ENCODE data around the gene ATP10D.

The ATP10D gene

DNA sequence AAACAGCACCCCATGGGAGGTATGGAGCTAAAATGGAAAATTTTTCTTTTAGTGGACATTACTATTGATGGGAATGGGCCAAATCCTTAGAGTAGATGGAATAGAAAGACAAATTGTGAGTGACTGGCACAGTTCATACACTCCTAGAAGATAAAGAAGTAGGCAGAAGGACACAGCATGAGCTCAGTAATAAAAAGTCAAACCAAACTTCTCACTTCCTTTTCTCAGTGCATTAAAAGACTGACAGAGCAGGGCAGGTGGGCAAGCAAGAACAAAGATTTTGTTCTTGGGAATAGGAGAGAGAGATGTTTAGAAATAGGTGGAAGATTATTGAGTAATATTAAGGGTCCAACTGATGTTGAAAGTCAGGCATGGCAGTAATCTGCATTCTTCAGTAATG lies 132.5 kb downstream of the ATP10D start:
- no peak for DNase-seq (ENCODE audit: low read depth, low spot score)
- H3K36me3 ChIP-seq (ENCODE audit: insufficient read depth, insufficient read length, low read length) = no peaks in the 10 kb centered on the region
- no peak overlapping the region for H3K4me3 ChIP-seq (ENCODE audit: insufficient read length, low read depth)
- no peaks in the 10 kb centered on the region for H3K9me3 ChIP-seq (ENCODE audit: insufficient read depth, low read length)
- H3K27me3 ChIP-seq (ENCODE audit: insufficient read depth, insufficient read length) = no peaks in the 10 kb centered on the region
- H3K4me1 ChIP-seq (ENCODE audit: insufficient read depth, insufficient read length) = no peaks in the 10 kb centered on the region
- TF ChIP-seq SUZ12 (IDR thresholded peaks at IDR 0.05; ENCODE audit: extremely low read depth, insufficient read depth, insufficient read length) (no peak), YY1 (IDR thresholded peaks at IDR 0.05; ENCODE audit: insufficient read depth, insufficient read length) (no peak), ZNF274 (IDR thresholded peaks at IDR 0.05; ENCODE audit: low read depth, low read length) (no peak)
- H3K9ac ChIP-seq (ENCODE audit: insufficient read length, low read depth) = no peak overlapping the region

DNA sequence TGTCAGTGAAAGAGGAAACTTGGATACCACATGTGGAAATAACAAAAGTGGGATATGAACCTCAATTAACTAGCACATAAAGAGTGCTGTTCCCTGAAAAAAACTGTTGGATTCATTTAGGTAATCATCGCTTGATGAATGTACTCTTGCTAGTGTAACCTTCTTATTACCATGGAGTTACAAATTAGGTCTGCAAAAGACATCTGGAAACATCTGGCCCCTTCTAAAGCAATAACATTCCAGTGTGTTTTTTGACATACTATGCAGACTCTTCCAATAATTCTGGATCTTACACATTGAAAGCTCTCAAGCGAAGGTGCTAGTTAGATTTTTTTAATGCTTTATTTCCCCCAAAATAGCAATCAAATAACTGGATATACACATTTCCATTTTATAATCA lies 134.6 kb downstream of the ATP10D start:
- H3K4me1 ChIP-seq (ENCODE audit: insufficient read depth, insufficient read length) = no peaks in the 10 kb centered on the region
- DNase-seq (ENCODE audit: low read depth, low spot score) = no peak
- H3K4me3 ChIP-seq (ENCODE audit: insufficient read length, low read depth) = no peak overlapping the region
- H3K36me3 ChIP-seq (ENCODE audit: insufficient read depth, insufficient read length, low read length) = no peaks in the 10 kb centered on the region
- no peak overlapping the region for H3K9ac ChIP-seq (ENCODE audit: insufficient read length, low read depth)
- TF ChIP-seq YY1 (IDR thresholded peaks at IDR 0.05; ENCODE audit: insufficient read depth, insufficient read length) (no peak), SUZ12 (IDR thresholded peaks at IDR 0.05; ENCODE audit: extremely low read depth, insufficient read depth, insufficient read length) (no peak), ZNF274 (IDR thresholded peaks at IDR 0.05; ENCODE audit: low read depth, low read length) (no peak)
- no peaks in the 10 kb centered on the region for H3K27me3 ChIP-seq (ENCODE audit: insufficient read depth, insufficient read length)
- no peaks in the 10 kb centered on the region for H3K9me3 ChIP-seq (ENCODE audit: insufficient read depth, low read length)

- H3K9me3 ChIP-seq (ENCODE audit: insufficient read depth, low read length) = no peaks in the 10 kb centered on the region
- H3K9ac ChIP-seq (ENCODE audit: insufficient read length, low read depth) = no peak overlapping the region
- no peak overlapping the region for H3K4me3 ChIP-seq (ENCODE audit: insufficient read length, low read depth)
- DNase-seq (ENCODE audit: low read depth, low spot score) = no peak
- H3K27me3 ChIP-seq (ENCODE audit: insufficient read depth, insufficient read length) = no peaks in the 10 kb centered on the region
- no peaks in the 10 kb centered on the region for H3K36me3 ChIP-seq (ENCODE audit: insufficient read depth, insufficient read length, low read length)
- TF ChIP-seq YY1 (IDR thresholded peaks at IDR 0.05; ENCODE audit: insufficient read depth, insufficient read length) = no peak
- no peak for TF ChIP-seq SUZ12 (IDR thresholded peaks at IDR 0.05; ENCODE audit: extremely low read depth, insufficient read depth, insufficient read length)
- TF ChIP-seq ZNF274 (IDR thresholded peaks at IDR 0.05; ENCODE audit: low read depth, low read length) = no peak
- H3K4me1 ChIP-seq (ENCODE audit: insufficient read depth, insufficient read length) = no peaks in the 10 kb centered on the region
Observed at GRCh38 chr4:47621181-47621580, 136.1 kb downstream of the ATP10D start.

GRCh38 chr4:47624031-47624441 lies 139.0 kb downstream of the ATP10D start:
- Histone ChIP-seq H3K9me3 (ENCODE audit: insufficient read depth, low read length) (no peaks in the 10 kb centered on the region), H3K36me3 (ENCODE audit: insufficient read depth, insufficient read length, low read length) (no peaks in the 10 kb centered on the region), H3K9ac (ENCODE audit: insufficient read length, low read depth) (no peak overlapping the region), H3K4me1 (ENCODE audit: insufficient read depth, insufficient read length) (no peaks in the 10 kb centered on the region), H3K27me3 (ENCODE audit: insufficient read depth, insufficient read length) (no peaks in the 10 kb centered on the region), H3K4me3 (ENCODE audit: insufficient read length, low read depth) (no peak overlapping the region)
- no peak for TF ChIP-seq YY1 (IDR thresholded peaks at IDR 0.05; ENCODE audit: insufficient read depth, insufficient read length)
- TF ChIP-seq ZNF274 (IDR thresholded peaks at IDR 0.05; ENCODE audit: low read depth, low read length) = no peak
- TF ChIP-seq SUZ12 (IDR thresholded peaks at IDR 0.05; ENCODE audit: extremely low read depth, insufficient read depth, insufficient read length) = no peak
- DNase-seq (ENCODE audit: low read depth, low spot score) = no peak

GRCh38 chr4:47631161-47631560 lies 146.1 kb downstream of the ATP10D start:
- Histone ChIP-seq H3K36me3 (ENCODE audit: insufficient read depth, insufficient read length, low read length) (no peaks in the 10 kb centered on the region), H3K9me3 (ENCODE audit: insufficient read depth, low read length) (no peaks in the 10 kb centered on the region), H3K9ac (ENCODE audit: insufficient read length, low read depth) (no peak overlapping the region), H3K4me1 (ENCODE audit: insufficient read depth, insufficient read length) (no peaks in the 10 kb centered on the region), H3K4me3 (ENCODE audit: insufficient read length, low read depth) (no peak overlapping the region), H3K27me3 (ENCODE audit: insufficient read depth, insufficient read length) (no peaks in the 10 kb centered on the region)
- TF ChIP-seq SUZ12 (IDR thresholded peaks at IDR 0.05; ENCODE audit: extremely low read depth, insufficient read depth, insufficient read length) (no peak), ZNF274 (IDR thresholded peaks at IDR 0.05; ENCODE audit: low read depth, low read length) (no peak), YY1 (IDR thresholded peaks at IDR 0.05; ENCODE audit: insufficient read depth, insufficient read length) (no peak)
- no peak for DNase-seq (ENCODE audit: low read depth, low spot score)

DNA sequence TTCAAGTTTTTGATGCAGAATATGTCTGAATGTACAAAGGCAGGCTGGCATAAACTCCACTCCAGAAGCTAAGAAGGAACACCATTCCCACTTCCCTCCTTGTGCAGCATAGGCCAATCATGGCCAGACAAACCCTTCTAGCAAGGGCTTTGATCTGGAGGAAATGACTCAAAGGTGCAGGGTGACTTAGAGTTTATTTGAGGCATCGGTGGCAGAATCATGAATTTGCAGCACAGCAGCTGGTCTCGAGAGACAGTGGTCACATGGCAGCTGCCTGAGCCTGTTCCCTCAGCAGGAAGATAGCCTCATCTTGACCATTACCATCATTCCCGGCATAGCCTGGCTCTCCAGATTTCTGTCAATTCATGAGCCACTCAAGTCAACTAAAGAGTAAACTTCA lies 154.5 kb downstream of the ATP10D start:
- H3K27me3 ChIP-seq (ENCODE audit: insufficient read depth, insufficient read length) = no peaks in the 10 kb centered on the region
- H3K9me3 ChIP-seq (ENCODE audit: insufficient read depth, low read length) = no peaks in the 10 kb centered on the region; the same call in 1 of the 2 replicates
- TF ChIP-seq ZNF274 (IDR thresholded peaks at IDR 0.05; ENCODE audit: low read depth, low read length) (no peak), SUZ12 (IDR thresholded peaks at IDR 0.05; ENCODE audit: extremely low read depth, insufficient read depth, insufficient read length) (no peak), YY1 (IDR thresholded peaks at IDR 0.05; ENCODE audit: insufficient read depth, insufficient read length) (no peak)
- H3K4me1 ChIP-seq (ENCODE audit: insufficient read depth, insufficient read length) = no peaks in the 10 kb centered on the region
- no peak overlapping the region for H3K4me3 ChIP-seq (ENCODE audit: insufficient read length, low read depth)
- DNase-seq (ENCODE audit: low read depth, low spot score) = no peak
- no peaks in the 10 kb centered on the region for H3K36me3 ChIP-seq (ENCODE audit: insufficient read depth, insufficient read length, low read length)
- H3K9ac ChIP-seq (ENCODE audit: insufficient read length, low read depth) = no peak overlapping the region

- Histone ChIP-seq H3K4me1 (ENCODE audit: insufficient read depth, insufficient read length) (no peaks in the 10 kb centered on the region), H3K4me3 (ENCODE audit: insufficient read length, low read depth) (no peak overlapping the region), H3K9me3 (ENCODE audit: insufficient read depth, low read length) (no peaks in the 10 kb centered on the region; the same call in 1 of the 2 replicates), H3K9ac (ENCODE audit: insufficient read length, low read depth) (no peak overlapping the region), H3K27me3 (ENCODE audit: insufficient read depth, insufficient read length) (no peaks in the 10 kb centered on the region), H3K36me3 (ENCODE audit: insufficient read depth, insufficient read length, low read length) (no peaks in the 10 kb centered on the region)
- DNase-seq (ENCODE audit: low read depth, low spot score) = no peak
- no peak for TF ChIP-seq ZNF274 (IDR thresholded peaks at IDR 0.05; ENCODE audit: low read depth, low read length)
- no peak for TF ChIP-seq YY1 (IDR thresholded peaks at IDR 0.05; ENCODE audit: insufficient read depth, insufficient read length)
- no peak for TF ChIP-seq SUZ12 (IDR thresholded peaks at IDR 0.05; ENCODE audit: extremely low read depth, insufficient read depth, insufficient read length)
Observed at GRCh38 chr4:47640911-47641310, 155.8 kb downstream of the ATP10D start.
